Measurements from ENCODE around the gene ITGB6.

DNA sequence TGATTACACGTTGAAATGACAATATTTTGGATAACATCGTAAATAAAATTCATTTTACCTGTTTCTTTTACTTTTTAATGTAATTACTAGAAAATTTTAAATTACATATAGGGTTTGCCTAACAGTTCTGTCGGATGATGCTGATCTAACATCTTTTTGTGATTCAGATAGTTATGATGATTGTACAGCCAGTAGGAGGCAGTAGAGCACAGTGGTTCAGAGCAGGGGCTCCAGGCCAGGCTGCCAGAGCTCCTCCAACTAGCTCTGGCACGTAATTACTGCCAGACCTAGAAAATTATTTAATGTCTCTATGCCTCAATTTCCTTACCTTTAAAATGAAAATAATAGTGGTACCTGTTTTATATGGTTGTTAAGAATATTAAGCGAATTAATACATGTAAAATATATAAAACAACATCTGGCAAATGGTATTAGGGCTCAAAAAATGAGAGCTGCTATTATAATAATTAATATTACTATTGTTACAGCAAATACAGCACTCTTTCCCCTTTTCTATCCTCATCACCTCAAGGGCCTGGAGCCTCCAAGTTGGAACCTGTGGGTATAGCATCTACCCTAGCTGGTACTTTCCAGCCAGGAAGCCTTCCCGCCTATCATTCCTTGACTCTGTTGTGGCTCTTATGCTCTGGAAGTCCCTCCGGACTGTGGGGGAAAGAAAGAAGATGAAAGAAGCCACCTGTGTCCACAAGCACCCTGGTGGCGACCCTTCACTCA lies 90.0 kb downstream of the ITGB6 start:
- no peak for TF ChIP-seq POLR2A (IDR thresholded peaks at IDR 0.05)
- TF ChIP-seq, protein P1, sequence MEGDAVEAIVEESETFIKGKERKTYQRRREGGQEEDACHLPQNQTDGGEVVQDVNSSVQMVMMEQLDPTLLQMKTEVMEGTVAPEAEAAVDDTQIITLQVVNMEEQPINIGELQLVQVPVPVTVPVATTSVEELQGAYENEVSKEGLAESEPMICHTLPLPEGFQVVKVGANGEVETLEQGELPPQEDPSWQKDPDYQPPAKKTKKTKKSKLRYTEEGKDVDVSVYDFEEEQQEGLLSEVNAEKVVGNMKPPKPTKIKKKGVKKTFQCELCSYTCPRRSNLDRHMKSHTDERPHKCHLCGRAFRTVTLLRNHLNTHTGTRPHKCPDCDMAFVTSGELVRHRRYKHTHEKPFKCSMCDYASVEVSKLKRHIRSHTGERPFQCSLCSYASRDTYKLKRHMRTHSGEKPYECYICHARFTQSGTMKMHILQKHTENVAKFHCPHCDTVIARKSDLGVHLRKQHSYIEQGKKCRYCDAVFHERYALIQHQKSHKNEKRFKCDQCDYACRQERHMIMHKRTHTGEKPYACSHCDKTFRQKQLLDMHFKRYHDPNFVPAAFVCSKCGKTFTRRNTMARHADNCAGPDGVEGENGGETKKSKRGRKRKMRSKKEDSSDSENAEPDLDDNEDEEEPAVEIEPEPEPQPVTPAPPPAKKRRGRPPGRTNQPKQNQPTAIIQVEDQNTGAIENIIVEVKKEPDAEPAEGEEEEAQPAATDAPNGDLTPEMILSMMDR (IDR thresholded peaks at IDR 0.05), result peak; percentile 37 to 88 (median 78)

Measured in thyroid gland (tissue), 4 donors.